ENCODE results near the gene CD1E. TPM values are rescaled to one million over a fixed set of nuclear protein-coding genes. Genes with fewer than 3 reads are reported as not detected.

Gene CD1E
- total RNA-seq: 0.69 TPM
- polyA plus RNA-seq: 1.0 TPM

GRCh38 chr1:158353303-158354075, at the start of gene CD1E:
CD1E (plus strand) TSS chr1:158353894; CDS start chr1:158353989, 95 bp downstream.
- Histone ChIP-seq H3K27ac (ENCODE audit: low read depth) (no peak within 1 kb of the TSS), H3K4me3 (ENCODE audit: low read depth, low read length) (no peak within 1 kb of the TSS), H3K4me1 (ENCODE audit: insufficient read depth) (no peaks in the 10 kb centered on the region), H3K36me3 (ENCODE audit: insufficient read depth) (no peaks in the 10 kb centered on the region)
- WGBS: 47% methylated on average over 6 of the region's 6 CpGs
- DNase-seq (ENCODE audit: extremely low spot score): no peak

- H3K27ac ChIP-seq (ENCODE audit: low read depth): no peak overlapping the region
- WGBS: 78% methylated on average over 1 of the region's 1 CpG
- no peak overlapping the region for H3K4me3 ChIP-seq (ENCODE audit: low read depth, low read length)
- no peaks in the 10 kb centered on the region for H3K36me3 ChIP-seq (ENCODE audit: insufficient read depth)
- H3K4me1 ChIP-seq (ENCODE audit: insufficient read depth): no peaks in the 10 kb centered on the region
- DNase-seq (ENCODE audit: extremely low spot score): no peak
These were observed 43.1 kb upstream of the CD1E start for GRCh38 chr1:158310623-158311022.

GRCh38 chr1:158311066-158311465, 42.6 kb upstream of the CD1E start:
- H3K4me1 ChIP-seq (ENCODE audit: insufficient read depth): no peaks in the 10 kb centered on the region
- DNase-seq (ENCODE audit: extremely low spot score): no peak
- 68% methylated on average over 2 of the region's 2 CpGs for WGBS
- no peak overlapping the region for H3K4me3 ChIP-seq (ENCODE audit: low read depth, low read length)
- no peak overlapping the region for H3K27ac ChIP-seq (ENCODE audit: low read depth)
- H3K36me3 ChIP-seq (ENCODE audit: insufficient read depth): no peaks in the 10 kb centered on the region

- WGBS: 56% methylated on average over 1 of the region's 1 CpG
- Histone ChIP-seq H3K4me3 (ENCODE audit: low read depth, low read length) (no peak overlapping the region), H3K4me1 (ENCODE audit: insufficient read depth) (no peaks in the 10 kb centered on the region), H3K27ac (ENCODE audit: low read depth) (no peak overlapping the region), H3K36me3 (ENCODE audit: insufficient read depth) (no peaks in the 10 kb centered on the region)
- no peak for DNase-seq (ENCODE audit: extremely low spot score)
These were observed 29.8 kb upstream of the CD1E start for GRCh38 chr1:158323866-158324265.

- no peaks in the 10 kb centered on the region for H3K4me1 ChIP-seq (ENCODE audit: insufficient read depth)
- no peak for DNase-seq (ENCODE audit: extremely low spot score)
- WGBS: 86% methylated on average over 4 of the region's 4 CpGs
- no peaks in the 10 kb centered on the region for H3K36me3 ChIP-seq (ENCODE audit: insufficient read depth)
- no peak overlapping the region for H3K27ac ChIP-seq (ENCODE audit: low read depth)
- no peak overlapping the region for H3K4me3 ChIP-seq (ENCODE audit: low read depth, low read length)
These were observed 29.3 kb upstream of the CD1E start for GRCh38 chr1:158324395-158324794.

GRCh38 chr1:158327481-158327880, 26.2 kb upstream of the CD1E start:
- Histone ChIP-seq H3K36me3 (ENCODE audit: insufficient read depth) (no peaks in the 10 kb centered on the region), H3K4me3 (ENCODE audit: low read depth, low read length) (no peak overlapping the region), H3K4me1 (ENCODE audit: insufficient read depth) (no peaks in the 10 kb centered on the region), H3K27ac (ENCODE audit: low read depth) (no peak overlapping the region)
- DNase-seq (ENCODE audit: extremely low spot score): no peak

GRCh38 chr1:158328426-158328825, 25.3 kb upstream of the CD1E start:
- Histone ChIP-seq H3K27ac (ENCODE audit: low read depth) (no peak overlapping the region), H3K4me3 (ENCODE audit: low read depth, low read length) (no peak overlapping the region), H3K36me3 (ENCODE audit: insufficient read depth) (no peaks in the 10 kb centered on the region), H3K4me1 (ENCODE audit: insufficient read depth) (no peaks in the 10 kb centered on the region)
- WGBS: 84% methylated on average over 3 of the region's 3 CpGs
- DNase-seq (ENCODE audit: extremely low spot score): no peak

GRCh38 chr1:158329300-158329699, 24.4 kb upstream of the CD1E start:
- H3K4me3 ChIP-seq (ENCODE audit: low read depth, low read length): no peak overlapping the region
- H3K36me3 ChIP-seq (ENCODE audit: insufficient read depth): no peaks in the 10 kb centered on the region
- no peak overlapping the region for H3K27ac ChIP-seq (ENCODE audit: low read depth)
- H3K4me1 ChIP-seq (ENCODE audit: insufficient read depth): no peaks in the 10 kb centered on the region
- 90% methylated on average over 7 of the region's 7 CpGs for WGBS
- no peak for DNase-seq (ENCODE audit: extremely low spot score)

- no peaks in the 10 kb centered on the region for H3K36me3 ChIP-seq (ENCODE audit: insufficient read depth)
- H3K27ac ChIP-seq (ENCODE audit: low read depth): no peak overlapping the region
- no peaks in the 10 kb centered on the region for H3K4me1 ChIP-seq (ENCODE audit: insufficient read depth)
- no peak overlapping the region for H3K4me3 ChIP-seq (ENCODE audit: low read depth, low read length)
- no peak for DNase-seq (ENCODE audit: extremely low spot score)
- 83% methylated on average over 3 of the region's 3 CpGs for WGBS
These were observed 24.0 kb upstream of the CD1E start for GRCh38 chr1:158329733-158330132.

GRCh38 chr1:158330391-158331105, 23.1 kb upstream of the CD1E start:
- DNase-seq (ENCODE audit: extremely low spot score): no peak
- H3K27ac ChIP-seq (ENCODE audit: low read depth): no peak overlapping the region
- H3K4me1 ChIP-seq (ENCODE audit: insufficient read depth): no peaks in the 10 kb centered on the region
- WGBS: 82% methylated on average over 11 of the region's 11 CpGs
- H3K36me3 ChIP-seq (ENCODE audit: insufficient read depth): no peaks in the 10 kb centered on the region
- no peak overlapping the region for H3K4me3 ChIP-seq (ENCODE audit: low read depth, low read length)

GRCh38 chr1:158331106-158331425, 22.6 kb upstream of the CD1E start:
- no peak for DNase-seq (ENCODE audit: extremely low spot score)
- 89% methylated on average over 1 of the region's 1 CpG for WGBS
- H3K27ac ChIP-seq (ENCODE audit: low read depth): no peak overlapping the region

GRCh38 chr1:158331481-158332150, 22.1 kb upstream of the CD1E start, which contains the start of gene CD1B:
CD1B (minus strand) TSS chr1:158331531; CDS start chr1:158331423, 108 bp downstream.
- WGBS: 81% methylated on average over 2 of the region's 2 CpGs
- no peaks in the 10 kb centered on the region for H3K4me1 ChIP-seq (ENCODE audit: insufficient read depth)
- H3K4me3 ChIP-seq (ENCODE audit: low read depth, low read length): no peak within 1 kb of the TSS
- DNase-seq (ENCODE audit: extremely low spot score): no peak
- H3K36me3 ChIP-seq (ENCODE audit: insufficient read depth): no peaks in the 10 kb centered on the region
- H3K27ac ChIP-seq (ENCODE audit: low read depth): no peak within 1 kb of the TSS

More at GRCh38 chr1:158331106-158331425, 22.6 kb upstream of the CD1E start:
- Histone ChIP-seq H3K36me3 (ENCODE audit: insufficient read depth) (no peaks in the 10 kb centered on the region), H3K4me3 (ENCODE audit: low read depth, low read length) (no peak overlapping the region), H3K4me1 (ENCODE audit: insufficient read depth) (no peaks in the 10 kb centered on the region)

- WGBS: 62% methylated on average over 8 of the region's 8 CpGs
- H3K4me1 ChIP-seq (ENCODE audit: insufficient read depth): no peaks in the 10 kb centered on the region
- DNase-seq (ENCODE audit: extremely low spot score): no peak
- H3K36me3 ChIP-seq (ENCODE audit: insufficient read depth): no peaks in the 10 kb centered on the region
- no peak overlapping the region for H3K4me3 ChIP-seq (ENCODE audit: low read depth, low read length)
- H3K27ac ChIP-seq (ENCODE audit: low read depth): no peak overlapping the region
These were observed 20.1 kb upstream of the CD1E start for GRCh38 chr1:158333405-158334155.
